ENCODE data around the gene IL34. TPM values are rescaled to one million over a fixed set of nuclear protein-coding genes. Genes with fewer than 3 reads are reported as not detected.

Gene IL34
- total RNA-seq, 1 experiment from 2014 or later = 8.8 TPM

GRCh38 chr16:70701036-70701435, 54.7 kb downstream of the IL34 start:
- no peak for DNase-seq
- H3K4me3 ChIP-seq (ENCODE audit: insufficient read depth, low read depth, low read length) = no peak overlapping the region

GRCh38 chr16:70701596-70701995, 55.2 kb downstream of the IL34 start:
- no peak for DNase-seq
- Histone ChIP-seq H3K27me3 (ENCODE audit: control insufficient read depth, insufficient read depth, low read length) (no peaks in the 10 kb centered on the region), H3K4me3 (ENCODE audit: insufficient read depth, low read depth, low read length) (no peak overlapping the region), H3K36me3 (replicated peaks; ENCODE audit: control insufficient read depth, insufficient read depth, low read length) (no peaks in the 10 kb centered on the region; the same call in 1 of the 2 replicates)

More at GRCh38 chr16:70701036-70701435, 54.7 kb downstream of the IL34 start:
- H3K27me3 ChIP-seq (ENCODE audit: control insufficient read depth, insufficient read depth, low read length) = no peaks in the 10 kb centered on the region
- H3K36me3 ChIP-seq (replicated peaks; ENCODE audit: control insufficient read depth, insufficient read depth, low read length) = no peaks in the 10 kb centered on the region; the same call in 1 of the 2 replicates

GRCh38 chr16:70701998-70702397, 55.6 kb downstream of the IL34 start:
- no peak for DNase-seq
- Histone ChIP-seq H3K36me3 (replicated peaks; ENCODE audit: control insufficient read depth, insufficient read depth, low read length) (no peaks in the 10 kb centered on the region; the same call in 1 of the 2 replicates), H3K27me3 (ENCODE audit: control insufficient read depth, insufficient read depth, low read length) (no peaks in the 10 kb centered on the region), H3K4me3 (ENCODE audit: insufficient read depth, low read depth, low read length) (no peak overlapping the region)

GRCh38 chr16:70702624-70703023, 56.3 kb downstream of the IL34 start:
- Histone ChIP-seq H3K4me3 (ENCODE audit: insufficient read depth, low read depth, low read length) (no peak overlapping the region), H3K36me3 (replicated peaks; ENCODE audit: control insufficient read depth, insufficient read depth, low read length) (no peaks in the 10 kb centered on the region; the same call in 1 of the 2 replicates), H3K27me3 (ENCODE audit: control insufficient read depth, insufficient read depth, low read length) (no peaks in the 10 kb centered on the region)
- no peak for DNase-seq

- DNase-seq = peak; percentile 84
- Histone ChIP-seq H3K36me3 (replicated peaks; ENCODE audit: control insufficient read depth, insufficient read depth, low read length) (no peaks in the 10 kb centered on the region; the same call in 1 of the 2 replicates), H3K4me3 (ENCODE audit: insufficient read depth, low read depth, low read length) (no peak overlapping the region), H3K27me3 (ENCODE audit: control insufficient read depth, insufficient read depth, low read length) (no peaks in the 10 kb centered on the region)
Observed at GRCh38 chr16:70703041-70703834, 56.9 kb downstream of the IL34 start.

GRCh38 chr16:70703835-70704381, 57.5 kb downstream of the IL34 start:
- Histone ChIP-seq H3K27me3 (ENCODE audit: control insufficient read depth, insufficient read depth, low read length) (no peaks in the 10 kb centered on the region), H3K36me3 (replicated peaks; ENCODE audit: control insufficient read depth, insufficient read depth, low read length) (no peaks in the 10 kb centered on the region; the same call in 1 of the 2 replicates), H3K4me3 (ENCODE audit: insufficient read depth, low read depth, low read length) (no peak overlapping the region)
- DNase-seq = no peak

GRCh38 chr16:70704586-70704985, 58.2 kb downstream of the IL34 start:
- no peak overlapping the region for H3K4me3 ChIP-seq (ENCODE audit: insufficient read depth, low read depth, low read length)
- no peaks in the 10 kb centered on the region; the same call in 1 of the 2 replicates for H3K36me3 ChIP-seq (replicated peaks; ENCODE audit: control insufficient read depth, insufficient read depth, low read length)
- H3K27me3 ChIP-seq (ENCODE audit: control insufficient read depth, insufficient read depth, low read length) = no peaks in the 10 kb centered on the region
- no peak for DNase-seq

GRCh38 chr16:70705056-70705455, 58.7 kb downstream of the IL34 start:
- no peak overlapping the region for H3K4me3 ChIP-seq (ENCODE audit: insufficient read depth, low read depth, low read length)
- no peaks in the 10 kb centered on the region for H3K27me3 ChIP-seq (ENCODE audit: control insufficient read depth, insufficient read depth, low read length)
- DNase-seq = no peak
- no peaks in the 10 kb centered on the region for H3K36me3 ChIP-seq (replicated peaks; ENCODE audit: control insufficient read depth, insufficient read depth, low read length)

- DNase-seq = no peak
- Histone ChIP-seq H3K27me3 (ENCODE audit: control insufficient read depth, insufficient read depth, low read length) (no peaks in the 10 kb centered on the region), H3K4me3 (ENCODE audit: insufficient read depth, low read depth, low read length) (no peak overlapping the region), H3K36me3 (replicated peaks; ENCODE audit: control insufficient read depth, insufficient read depth, low read length) (no peaks in the 10 kb centered on the region)
Observed at GRCh38 chr16:70706948-70707465, 60.6 kb downstream of the IL34 start.

- no peaks in the 10 kb centered on the region for H3K36me3 ChIP-seq (replicated peaks; ENCODE audit: control insufficient read depth, insufficient read depth, low read length)
- H3K27me3 ChIP-seq (ENCODE audit: control insufficient read depth, insufficient read depth, low read length) = no peaks in the 10 kb centered on the region
- no peak overlapping the region for H3K4me3 ChIP-seq (ENCODE audit: insufficient read depth, low read depth, low read length)
- no peak for DNase-seq
Observed at GRCh38 chr16:70708366-70709246, 62.2 kb downstream of the IL34 start.

- H3K36me3 ChIP-seq (replicated peaks; ENCODE audit: control insufficient read depth, insufficient read depth, low read length) = no peaks in the 10 kb centered on the region
- no peaks in the 10 kb centered on the region for H3K27me3 ChIP-seq (ENCODE audit: control insufficient read depth, insufficient read depth, low read length)
- no peak for DNase-seq
- H3K4me3 ChIP-seq (ENCODE audit: insufficient read depth, low read depth, low read length) = no peak overlapping the region
Observed at GRCh38 chr16:70709457-70709856, 63.1 kb downstream of the IL34 start.

- DNase-seq = no peak
- no peaks in the 10 kb centered on the region for H3K36me3 ChIP-seq (replicated peaks; ENCODE audit: control insufficient read depth, insufficient read depth, low read length)
- no peak overlapping the region for H3K4me3 ChIP-seq (ENCODE audit: insufficient read depth, low read depth, low read length)
- H3K27me3 ChIP-seq (ENCODE audit: control insufficient read depth, insufficient read depth, low read length) = no peaks in the 10 kb centered on the region
Observed at GRCh38 chr16:70709942-70710341, 63.6 kb downstream of the IL34 start.

Measured in H7 (cell line).